ENCODE measurements around the gene RTTN. TPM values are rescaled to one million over a fixed set of nuclear protein-coding genes. Genes with fewer than 3 reads are reported as not detected.

The RTTN gene
- polyA plus RNA-seq, 3 donors = 0.22 to 2.7 (median 0.25) TPM

DNA sequence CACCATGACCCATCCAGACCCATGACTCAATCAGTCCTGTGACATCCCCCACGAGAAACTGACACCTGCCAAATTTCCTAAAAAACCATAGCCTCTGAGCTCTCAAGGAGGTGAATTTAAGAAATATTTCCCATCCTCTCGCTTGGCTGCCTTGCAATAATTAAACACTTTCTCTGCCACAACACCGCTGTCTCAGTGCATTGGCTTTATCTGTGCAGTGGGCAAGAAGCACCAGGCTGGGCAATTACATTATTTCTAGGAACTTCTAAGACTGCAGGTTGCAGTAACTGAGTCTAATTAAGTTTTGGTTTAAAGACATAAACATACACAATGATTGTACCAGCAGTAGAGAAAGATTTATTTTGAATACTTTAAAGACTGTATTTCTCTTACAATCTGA, 22.0 kb upstream of the RTTN start:
- TF ChIP-seq, protein P1, sequence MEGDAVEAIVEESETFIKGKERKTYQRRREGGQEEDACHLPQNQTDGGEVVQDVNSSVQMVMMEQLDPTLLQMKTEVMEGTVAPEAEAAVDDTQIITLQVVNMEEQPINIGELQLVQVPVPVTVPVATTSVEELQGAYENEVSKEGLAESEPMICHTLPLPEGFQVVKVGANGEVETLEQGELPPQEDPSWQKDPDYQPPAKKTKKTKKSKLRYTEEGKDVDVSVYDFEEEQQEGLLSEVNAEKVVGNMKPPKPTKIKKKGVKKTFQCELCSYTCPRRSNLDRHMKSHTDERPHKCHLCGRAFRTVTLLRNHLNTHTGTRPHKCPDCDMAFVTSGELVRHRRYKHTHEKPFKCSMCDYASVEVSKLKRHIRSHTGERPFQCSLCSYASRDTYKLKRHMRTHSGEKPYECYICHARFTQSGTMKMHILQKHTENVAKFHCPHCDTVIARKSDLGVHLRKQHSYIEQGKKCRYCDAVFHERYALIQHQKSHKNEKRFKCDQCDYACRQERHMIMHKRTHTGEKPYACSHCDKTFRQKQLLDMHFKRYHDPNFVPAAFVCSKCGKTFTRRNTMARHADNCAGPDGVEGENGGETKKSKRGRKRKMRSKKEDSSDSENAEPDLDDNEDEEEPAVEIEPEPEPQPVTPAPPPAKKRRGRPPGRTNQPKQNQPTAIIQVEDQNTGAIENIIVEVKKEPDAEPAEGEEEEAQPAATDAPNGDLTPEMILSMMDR (IDR thresholded peaks at IDR 0.05) = no peak
- H3K4me2 ChIP-seq (replicated peaks; ENCODE audit: extremely low read depth, low read length, poor library complexity, severe bottlenecking) = no peak overlapping the region
- no peak overlapping the region for H3K27ac Mint-ChIP-seq
- H3K9me3 Mint-ChIP-seq = peaks cover 13 to 30% (median 21%) of the 10 kb centered on the region in 7 donors
- no peaks in the 10 kb centered on the region for H4K20me1 ChIP-seq (ENCODE audit: insufficient read depth, low read length)
- H2AFZ ChIP-seq (ENCODE audit: insufficient read depth, low read depth, low read length, poor library complexity, severe bottlenecking) = no peak overlapping the region
- no peak overlapping the region for H3K4me3 ChIP-seq (replicated peaks in 1 of 3; ENCODE audit: low read depth in 2 of 3, low read length in 3 of 3)
- H3K9me3 ChIP-seq (replicated peaks in 1 of 2; ENCODE audit: control insufficient read depth in 1 of 2, insufficient read depth in 1 of 2, low read length in 2 of 2) = peaks cover 5 to 22% of the 10 kb centered on the region in 2 donors
- 63% methylated on average over 2 of the region's 3 CpGs for WGBS (ENCODE audit: insufficient coverage)
- no peak for DNase-seq
- peaks cover 5 to 10% of the 10 kb centered on the region in 2 donors for H3K4me1 ChIP-seq (ENCODE audit: control insufficient read depth in 1 of 2, insufficient read depth in 2 of 2, low read length in 2 of 2)
- intact Hi-C loops (cut with micrococcal nuclease) = no loop called here
- H3K27ac ChIP-seq (ENCODE audit: low read depth in 1 of 2, low read length in 2 of 2) = no peak overlapping the region
- H3K27me3 Mint-ChIP-seq (ENCODE audit: low read depth in 3 of 3) = peaks cover 0 to 11% (median 9%) of the 10 kb centered on the region in 3 donors
- peaks cover 2 to 7% of the 10 kb centered on the region in 2 donors for H3K27me3 ChIP-seq (ENCODE audit: control insufficient read depth in 2 of 2, insufficient read depth in 2 of 2, low read length in 2 of 2)
- no peaks in the 10 kb centered on the region for H3K36me3 ChIP-seq (replicated peaks in 1 of 2; ENCODE audit: control insufficient read depth in 1 of 2, insufficient read depth in 2 of 2, low read length in 2 of 2)
- H3K9ac ChIP-seq (ENCODE audit: insufficient read depth, low read length, poor library complexity, severe bottlenecking) = no peak overlapping the region
- no peak overlapping the region for H3K4me3 Mint-ChIP-seq
- no peaks in the 10 kb centered on the region for H3K36me3 Mint-ChIP-seq
- peaks cover 9% of the 10 kb centered on the region for H3K4me1 Mint-ChIP-seq
- H3K79me2 ChIP-seq (ENCODE audit: insufficient read depth, low read length) = no peaks in the 10 kb centered on the region

DNA sequence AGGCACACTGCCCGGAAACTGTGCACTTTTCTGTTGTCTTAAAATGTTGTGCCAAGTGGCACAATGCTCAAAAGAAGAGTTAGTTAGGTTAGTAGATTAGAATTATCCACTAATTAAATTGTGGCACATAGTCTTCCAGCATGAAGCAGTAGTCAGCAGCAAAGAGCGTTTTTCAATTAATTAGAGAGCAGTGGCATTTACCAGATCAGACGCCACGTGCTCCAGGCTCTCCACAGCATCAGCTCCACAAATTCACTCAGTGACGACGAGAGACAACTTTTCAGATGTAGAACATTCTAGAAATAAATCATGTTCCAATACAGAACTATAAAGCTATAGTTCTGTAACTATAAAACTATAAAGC, 16.4 kb upstream of the RTTN start:
- peaks cover 8 to 28% (median 24%) of the 10 kb centered on the region in 3 donors for H3K27me3 Mint-ChIP-seq (ENCODE audit: low read depth in 3 of 3)
- no peak overlapping the region for H3K27ac ChIP-seq (ENCODE audit: low read depth in 1 of 2, low read length in 2 of 2)
- intact Hi-C loops (cut with micrococcal nuclease) = no loop called here

More for the DNA sequence above, 16.4 kb upstream of the RTTN start:
- Mint-ChIP-seq H3K9me3 (peaks cover 0 to 11% (median 7%) of the 10 kb centered on the region in 7 donors), H3K27ac (no peak overlapping the region), H3K36me3 (no peaks in the 10 kb centered on the region), H3K4me3 (no peak overlapping the region), H3K4me1 (no peaks in the 10 kb centered on the region)
- no peak overlapping the region for H3K9ac ChIP-seq (ENCODE audit: insufficient read depth, low read length, poor library complexity, severe bottlenecking)
- no peak overlapping the region for H3K4me2 ChIP-seq (replicated peaks; ENCODE audit: extremely low read depth, low read length, poor library complexity, severe bottlenecking)
- no peaks in the 10 kb centered on the region for H3K79me2 ChIP-seq (ENCODE audit: insufficient read depth, low read length)
- no peak overlapping the region for H2AFZ ChIP-seq (ENCODE audit: insufficient read depth, low read depth, low read length, poor library complexity, severe bottlenecking)
- no peaks in the 10 kb centered on the region for H4K20me1 ChIP-seq (ENCODE audit: insufficient read depth, low read length)
- no peak for DNase-seq
- no peak overlapping the region for H3K4me3 ChIP-seq (replicated peaks in 1 of 3; ENCODE audit: low read depth in 2 of 3, low read length in 3 of 3)
- no peaks in the 10 kb centered on the region for H3K36me3 ChIP-seq (replicated peaks in 1 of 2; ENCODE audit: control insufficient read depth in 1 of 2, insufficient read depth in 2 of 2, low read length in 2 of 2)
- WGBS (ENCODE audit: insufficient coverage) = 90% methylated on average over 2 of the region's 6 CpGs
- H3K9me3 ChIP-seq (replicated peaks in 1 of 2; ENCODE audit: control insufficient read depth in 1 of 2, insufficient read depth in 1 of 2, low read length in 2 of 2) = peaks cover 0 to 6% of the 10 kb centered on the region in 2 donors
- H3K4me1 ChIP-seq (ENCODE audit: control insufficient read depth in 1 of 2, insufficient read depth in 2 of 2, low read length in 2 of 2) = no peaks in the 10 kb centered on the region
- H3K27me3 ChIP-seq (ENCODE audit: control insufficient read depth in 2 of 2, insufficient read depth in 2 of 2, low read length in 2 of 2) = peaks cover 16 to 25% of the 10 kb centered on the region in 2 donors
- TF ChIP-seq, protein P1 (IDR thresholded peaks at IDR 0.05) = no peak

All from CD14-positive monocyte (primary cell).